H1 (cell line): ENCODE measurements around the gene LPAR3. TPM values are rescaled to one million over a fixed set of nuclear protein-coding genes. Genes with fewer than 3 reads are reported as not detected.

Experiments
- CTCF ChIA-PET: fragments of 300-600 bp; sonication (Branson Sonifier 250); formaldehyde crosslinking; loops from one replicate; lab custom pipeline; 2021; ENCODE audit not compliant: partially characterized antibody; lab: Charles Lee
- POLR2A ChIA-PET: fragments of 300-600 bp; sonication (Branson Sonifier 250); formaldehyde crosslinking; loops from one replicate; lab custom pipeline; 2021; ENCODE audit warnings: inconsistent platforms; ENCODE audit not compliant: partially characterized antibody; lab: Charles Lee
- DNase-seq, 2 experiments: peaks; one replicate each; pipeline versions ENCODE4 v3.0.0 to v3.0.0-alpha.2; 2010 to 2022; ENCODE audit warnings: low spot score in 2 of 2, low read depth in 1 of 2, mixed read lengths in 1 of 2
- FAIRE-seq: peaks from 2 replicates; lab custom pipeline; 2011; peaks lifted over from hg19 to GRCh38; lab: Jason Lieb, UNC
- H2AFZ ChIP-seq: 2 replicates; pipeline ENCODE4 v1.8.1; 2012; ENCODE audit warnings: low read length, inconsistent platforms
- H2AK5ac ChIP-seq: 2 replicates; pipeline ENCODE4 v1.6.1; 2013; ENCODE audit warnings: low read depth, low read length
- H2BK120ac ChIP-seq: replicated peaks from 2 replicates; pipeline ENCODE3; 2013; ENCODE audit warnings: low read depth, low read length, inconsistent platforms
- H2BK12ac ChIP-seq: 2 replicates; pipeline ENCODE4 v1.6.1; 2013; ENCODE audit warnings: low read depth, low read length
- H2BK15ac ChIP-seq: 2 replicates; pipeline ENCODE4 v1.6.1; 2013; ENCODE audit warnings: low read length
- H2BK20ac ChIP-seq: 2 replicates; pipeline ENCODE4 v1.6.1; 2013; ENCODE audit warnings: low read length
- H2BK5ac ChIP-seq: 2 replicates; pipeline ENCODE4 v1.6.1; 2013; ENCODE audit warnings: low read depth, low read length
- H3K14ac ChIP-seq: 2 replicates; pipeline ENCODE4 v1.6.1; 2013; ENCODE audit warnings: inconsistent platforms; ENCODE audit not compliant: insufficient read length
- H3K18ac ChIP-seq: 2 replicates; pipeline ENCODE4 v1.6.1; 2013; ENCODE audit warnings: low read length; ENCODE audit errors: extremely low read depth
- H3K23ac ChIP-seq: 2 replicates; pipeline ENCODE4 v1.6.1; 2013; ENCODE audit warnings: inconsistent platforms; ENCODE audit not compliant: insufficient read length
- H3K23me2 ChIP-seq: 2 replicates; pipeline ENCODE4 v1.6.1; 2013; ENCODE audit warnings: low read depth, low read length
- H3K27ac ChIP-seq: 2 replicates; pipeline ENCODE4 v1.6.1; 2011; ENCODE audit warnings: low read depth, low read length, inconsistent platforms
- H3K27me3 ChIP-seq, 4 experiments: replicated peaks in 1 of 4; 1 replicate in 1 of 4; 2 replicates in 3 of 4; pipeline versions ENCODE4 v1.6.1 to v1.8.1; 2011 to 2013; ENCODE audit warnings: low read length in 3 of 4, mild to moderate bottlenecking in 3 of 4, inconsistent platforms in 2 of 4, mixed read lengths in 2 of 4, moderate library complexity in 1 of 4; ENCODE audit not compliant: control insufficient read depth in 3 of 4, insufficient read depth in 3 of 4; ENCODE audit errors: extremely low read depth in 1 of 4
- H3K36me3 ChIP-seq, 4 experiments: 2 replicates each; pipeline versions ENCODE4 v1.6.1 to v1.8.1; 2011 to 2013; ENCODE audit warnings: mild to moderate bottlenecking in 4 of 4, low read length in 3 of 4, moderate library complexity in 2 of 4, control low read depth in 1 of 4, inconsistent platforms in 1 of 4; ENCODE audit not compliant: insufficient read depth in 4 of 4, control insufficient read depth in 2 of 4
- H3K4ac ChIP-seq: replicated peaks from 2 replicates; pipeline ENCODE3; 2013; ENCODE audit warnings: low read length, low read depth, mixed read lengths, inconsistent platforms; ENCODE audit not compliant: insufficient read length
- H3K4me1 ChIP-seq, 4 experiments: replicated peaks in 1 of 4; 1 replicate in 1 of 4; 2 replicates in 3 of 4; pipeline versions ENCODE4 v1.6.1 to v1.8.1; 2011 to 2013; ENCODE audit warnings: low read length in 3 of 4, inconsistent platforms in 2 of 4, mixed read lengths in 1 of 4; ENCODE audit not compliant: insufficient read depth in 4 of 4, control insufficient read depth in 3 of 4
- H3K4me2 ChIP-seq, 2 experiments: 2 replicates each; pipeline versions ENCODE4 v1.6.1 to v1.8.1; 2011 to 2013; ENCODE audit warnings: low read depth in 2 of 2, low read length in 2 of 2, control low read depth in 1 of 2, inconsistent platforms in 1 of 2, mild to moderate bottlenecking in 1 of 2; ENCODE audit not compliant: insufficient read depth in 1 of 2
- H3K4me3 ChIP-seq, 4 experiments: fragments of 200-600, 300-600 bp in 1 of 4; sonication (generic), shearing (Covaris generic), sonication (Bioruptor Twin) in 1 of 4; 2 replicates each; pipeline versions ENCODE4 v1.5.1 to v1.8.1; 2011 to 2016; ENCODE audit warnings: low read length in 4 of 4, low read depth in 3 of 4, control low read depth in 2 of 4, inconsistent platforms in 2 of 4, mild to moderate bottlenecking in 2 of 4, mixed read lengths in 1 of 4, moderate library complexity in 1 of 4; ENCODE audit not compliant: insufficient read depth in 2 of 4; ENCODE audit errors: extremely low read depth in 1 of 4
- H3K56ac ChIP-seq: replicated peaks from 2 replicates; pipeline ENCODE3; 2013; ENCODE audit warnings: low read depth, mild to moderate bottlenecking, mixed read lengths, low read length, inconsistent platforms; ENCODE audit not compliant: insufficient read length
- H3K79me1 ChIP-seq: 2 replicates; pipeline ENCODE4 v1.6.1; 2013; ENCODE audit warnings: low read depth, low read length, control low read depth
- H3K79me2 ChIP-seq, 2 experiments: 2 replicates each; pipeline versions ENCODE4 v1.6.1 to v1.8.1; 2012 to 2013; ENCODE audit warnings: low read length in 2 of 2, mild to moderate bottlenecking in 2 of 2, inconsistent platforms in 1 of 2; ENCODE audit not compliant: insufficient read depth in 2 of 2, control insufficient read depth in 1 of 2
- H3K9ac ChIP-seq, 4 experiments: replicated peaks in 1 of 4; 1 replicate in 1 of 4; 2 replicates in 3 of 4; pipeline versions ENCODE4 v1.6.1 to v1.8.1; 2011 to 2013; ENCODE audit warnings: low read depth in 3 of 4, low read length in 3 of 4, control low read depth in 2 of 4, mild to moderate bottlenecking in 2 of 4, moderate library complexity in 2 of 4, inconsistent platforms in 1 of 4; ENCODE audit errors: extremely low read depth in 1 of 4
- H3K9me3 ChIP-seq, 2 experiments: 2 replicates each; pipeline versions ENCODE4 v1.6.1 to v1.8.1; 2012 to 2013; ENCODE audit warnings: mild to moderate bottlenecking in 2 of 2, moderate library complexity in 2 of 2, control low read depth in 1 of 2, inconsistent platforms in 1 of 2, low read depth in 1 of 2, low read length in 1 of 2, mixed read lengths in 1 of 2; ENCODE audit not compliant: insufficient read depth in 2 of 2
- H4K20me1 ChIP-seq, 2 experiments: replicated peaks in 1 of 2; 2 replicates each; pipeline versions ENCODE3 to v1.8.1; 2011 to 2013; ENCODE audit warnings: inconsistent platforms in 2 of 2, low read length in 2 of 2, mild to moderate bottlenecking in 1 of 2; ENCODE audit not compliant: insufficient read depth in 2 of 2, control insufficient read depth in 1 of 2
- H4K5ac ChIP-seq: 2 replicates; pipeline ENCODE4 v1.6.1; 2013; ENCODE audit warnings: low read length, low read depth, mixed read lengths, inconsistent platforms; ENCODE audit not compliant: insufficient read length
- H4K8ac ChIP-seq: 2 replicates; pipeline ENCODE4 v1.8.0; 2013; ENCODE audit warnings: mild to moderate bottlenecking, moderate library complexity, low read length, inconsistent platforms; ENCODE audit not compliant: insufficient read depth; ENCODE audit errors: extremely low read depth
- H4K91ac ChIP-seq: replicated peaks from 2 replicates; pipeline ENCODE3; 2013; ENCODE audit warnings: low read length, mixed read lengths, inconsistent platforms; ENCODE audit not compliant: insufficient read length
- BRCA1 ChIP-seq: IDR thresholded peaks from 2 replicates; pipeline ENCODE4 v1.6.1; 2012; ENCODE audit warnings: low read depth, low read length, improper control_type of control experiment
- GTF2F1 ChIP-seq: IDR thresholded peaks from 2 replicates; pipeline ENCODE4 v1.6.1; 2012; ENCODE audit warnings: low read depth, low read length, improper control_type of control experiment, borderline replicate concordance
- MAFK ChIP-seq: IDR thresholded peaks from 2 replicates; pipeline ENCODE4 v1.6.1; 2012; ENCODE audit warnings: low read depth, mild to moderate bottlenecking, improper control_type of control experiment, low read length
- NANOG ChIP-seq: IDR thresholded peaks from 2 replicates; pipeline ENCODE4 v1.6.1; 2011; ENCODE audit warnings: low read length, low read depth, mild to moderate bottlenecking, inconsistent platforms; ENCODE audit not compliant: insufficient read depth, poor library complexity, severe bottlenecking
- PHF8 ChIP-seq: fragments of 200-600 bp; sonication (generic); conservative IDR thresholded peaks from 2 replicates; pipeline ENCODE4 v1.7.1; 2012; ENCODE audit warnings: low read depth, mild to moderate bottlenecking, inconsistent platforms, low read length, moderate library complexity
- RBBP5 ChIP-seq: IDR thresholded peaks from 2 replicates; pipeline ENCODE4 v1.7.1; 2012; ENCODE audit warnings: low read depth, mild to moderate bottlenecking, inconsistent platforms, low read length, moderate library complexity, borderline replicate concordance
- SAP30 ChIP-seq: fragments of 300-600 bp; sonication (generic); IDR thresholded peaks from 2 replicates; pipeline ENCODE4 v1.7.1; 2012; ENCODE audit warnings: low read length, moderate library complexity, mild to moderate bottlenecking, inconsistent platforms; ENCODE audit not compliant: insufficient read depth, insufficient replicate concordance
- SIX5 ChIP-seq: IDR thresholded peaks from 2 replicates; pipeline ENCODE4 v1.6.1; 2011; ENCODE audit warnings: mild to moderate bottlenecking, low read depth, low read length
- SP2 ChIP-seq: IDR thresholded peaks from 2 replicates; pipeline ENCODE4 v1.6.1; 2012; ENCODE audit warnings: mild to moderate bottlenecking, low read length, inconsistent platforms
- WGBS, 2 experiments: shearing (Covaris generic) in 1 of 2; methylation state at CpG; one replicate each; pipeline versions ENCODE4 v1.1.6 to v1.1.7; 2013 to 2015; ENCODE audit warnings: low lambda C conversion rate in 2 of 2, mixed read lengths in 2 of 2, inconsistent platforms in 1 of 2, low coverage in 1 of 2, missing lambda C conversion rate in 1 of 2; ENCODE audit not compliant: insufficient replicate concordance in 2 of 2, insufficient coverage in 1 of 2, insufficient read length in 1 of 2; ENCODE audit errors: extremely low coverage in 1 of 2, missing lambda C conversion rate in 1 of 2; 5-methylcytosine and 5-hydroxymethylcytosine counted together
- polyA plus RNA-seq, 7 experiments: library from polyadenylated mRNA; depleted of rRNA in 3 of 7; stranded (reverse) in 5 of 7; unstranded in 2 of 7; fragments of >200 nt in 5 of 7; fragments of 200-250 nt in 2 of 7; gene quantifications; 1 replicate in 5 of 7; 2 replicates in 1 of 7; 4 replicates in 1 of 7; pipeline versions ENCODE4 v1.2.1 to v1.2.3, GENCODE V29; 2011 to 2013; ENCODE audit warnings: missing spikeins in 2 of 7, mixed read lengths in 2 of 7
- total RNA-seq: library from RNA; stranded (reverse); fragmentation: NEBNext Ultra II Directional; extraction: Animal tissue kit (Norgen Biotek cat#: 25700); gene quantifications from 2 replicates; pipeline ENCODE4 v1.2.1, GENCODE V29; 2021
- TF ChIP-seq, protein P1 (sequence below): IDR thresholded peaks from 2 replicates; pipeline ENCODE4 v1.6.1; 2012; ENCODE audit warnings: low read length, inconsistent platforms

LPAR3 gene
- total and polyA plus RNA-seq, 2 of the 8 experiments (the other 6 are each of a cell fraction or from before 2014, with no cell fraction given) = 17.1 to 25.4 TPM

DNA sequence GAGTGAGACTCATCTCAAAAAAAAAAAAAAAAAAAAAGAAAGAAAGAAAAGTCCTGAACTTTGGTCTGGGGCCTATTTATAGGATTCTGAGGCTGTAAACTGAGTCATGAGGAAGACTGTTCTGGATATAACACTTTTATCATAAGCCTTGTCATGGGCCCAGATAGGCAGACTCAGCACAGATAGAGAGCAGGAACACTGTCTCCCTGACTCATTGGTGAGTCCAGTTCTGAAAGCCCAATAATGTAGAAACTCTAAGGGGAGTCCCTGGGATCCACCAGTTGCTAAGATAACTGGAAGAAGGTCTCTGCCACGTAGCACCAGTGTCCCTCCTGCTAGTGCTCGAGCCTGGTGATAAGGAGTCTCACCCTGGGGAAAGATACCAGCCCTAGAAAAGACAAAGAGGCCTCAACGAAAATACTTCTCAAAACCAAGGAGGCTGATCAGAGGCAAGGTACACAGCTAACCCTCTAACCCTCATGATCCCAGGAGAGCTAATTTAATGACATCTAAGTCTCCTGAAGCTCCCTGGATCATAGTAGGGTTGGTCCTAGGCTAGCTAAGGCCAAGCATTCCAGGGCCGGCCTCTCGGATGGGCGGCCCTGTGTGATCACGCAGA lies 43.5 kb downstream of the LPAR3 start:
- H3K9me3 ChIP-seq = no peaks in the 10 kb centered on the region
- H3K27ac ChIP-seq = no peak overlapping the region
- H3K4me3 ChIP-seq = no peak overlapping the region
- H4K5ac ChIP-seq = no peak overlapping the region
- no peaks in the 10 kb centered on the region for H3K27me3 ChIP-seq
- H4K8ac ChIP-seq = no peak overlapping the region; the same call in 1 of the 2 replicates
- no peak overlapping the region for H3K14ac ChIP-seq
- H2AK5ac ChIP-seq = no peak overlapping the region
- no peak overlapping the region for H2AFZ ChIP-seq
- CTCF ChIA-PET = no interaction called here
- H4K91ac ChIP-seq = no peak overlapping the region
- no peaks in the 10 kb centered on the region for H3K23me2 ChIP-seq
- no peak overlapping the region for H3K4me2 ChIP-seq
- no peaks in the 10 kb centered on the region; a peak in 1 of 8 replicates for H3K36me3 ChIP-seq
- 94% methylated on average over 7 of the region's 7 CpGs; no CpG with 5 or more reads in 1 of the 2 experiments for WGBS, 2 experiments
- no peak overlapping the region for H3K18ac ChIP-seq
- H3K4ac ChIP-seq = no peak overlapping the region
- no peak overlapping the region for H3K9ac ChIP-seq
- H2BK5ac ChIP-seq = no peak overlapping the region
- no peak overlapping the region for H2BK20ac ChIP-seq
- POLR2A ChIA-PET = no interaction called here
- H3K23ac ChIP-seq = no peak overlapping the region
- peaks cover 0 to 4% (median 0%) of the 10 kb centered on the region in 4 experiments; a peak in 1 of 7 replicates for H3K4me1 ChIP-seq
- no peak overlapping the region for H2BK12ac ChIP-seq
- FAIRE-seq = no peak
- no peaks in the 10 kb centered on the region for H3K79me1 ChIP-seq
- no peak overlapping the region for H3K56ac ChIP-seq
- H2BK15ac ChIP-seq = no peak overlapping the region
- no peaks in the 10 kb centered on the region for H3K79me2 ChIP-seq
- H2BK120ac ChIP-seq = no peak overlapping the region
- peaks cover 0 to 4% of the 10 kb centered on the region in 2 experiments for H4K20me1 ChIP-seq
- no peak for DNase-seq
- TF ChIP-seq RBBP5 = no peak
- no peak for TF ChIP-seq SAP30
- no peak for TF ChIP-seq SP2
- no peak for TF ChIP-seq SIX5
- TF ChIP-seq MAFK = no peak
- TF ChIP-seq NANOG = no peak
- no peak for TF ChIP-seq PHF8
- TF ChIP-seq BRCA1 = no peak
- no peak for TF ChIP-seq GTF2F1
- TF ChIP-seq, protein P1, sequence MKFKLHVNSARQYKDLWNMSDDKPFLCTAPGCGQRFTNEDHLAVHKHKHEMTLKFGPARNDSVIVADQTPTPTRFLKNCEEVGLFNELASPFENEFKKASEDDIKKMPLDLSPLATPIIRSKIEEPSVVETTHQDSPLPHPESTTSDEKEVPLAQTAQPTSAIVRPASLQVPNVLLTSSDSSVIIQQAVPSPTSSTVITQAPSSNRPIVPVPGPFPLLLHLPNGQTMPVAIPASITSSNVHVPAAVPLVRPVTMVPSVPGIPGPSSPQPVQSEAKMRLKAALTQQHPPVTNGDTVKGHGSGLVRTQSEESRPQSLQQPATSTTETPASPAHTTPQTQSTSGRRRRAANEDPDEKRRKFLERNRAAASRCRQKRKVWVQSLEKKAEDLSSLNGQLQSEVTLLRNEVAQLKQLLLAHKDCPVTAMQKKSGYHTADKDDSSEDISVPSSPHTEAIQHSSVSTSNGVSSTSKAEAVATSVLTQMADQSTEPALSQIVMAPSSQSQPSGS = no peak
